PC-3 (cell line): ENCODE data around the gene KRT79. TPM values are rescaled to one million over a fixed set of nuclear protein-coding genes. Genes with fewer than 3 reads are reported as not detected.

Experiments
- ATAC-seq: fragments of 200-7000 bp; cut with Tn5 transposase; 2 replicates; pipeline ENCODE4 v1.9.1; 2020; ENCODE audit warnings: mild to moderate bottlenecking, moderate library complexity
- BruUV-seq: library from RNA; stranded (reverse); fragments of 400-500 nt; replicated peaks from 2 replicates; lab custom pipeline; 2021; lab: Mats Ljungman, UMichigan
- CTCF ChIA-PET: fragments of 300-600 bp; sonication (Branson Sonifier 250); formaldehyde crosslinking; loops from one replicate; lab custom pipeline; 2022; ENCODE audit warnings: antibody characterized with exemption; lab: Charles Lee
- POLR2A ChIA-PET: fragments of 300-600 bp; sonication (Branson Sonifier 250); formaldehyde crosslinking; loops from one replicate; lab custom pipeline; 2022; ENCODE audit warnings: antibody characterized with exemption; ENCODE audit not compliant: unreplicated experiment; lab: Charles Lee
- DNase-seq: peaks from one replicate; pipeline ENCODE4 v3.0.0-alpha.2; 2015
- H2AFZ ChIP-seq: fragments of 300-600 bp; sonication (generic); 2 replicates; pipeline ENCODE4 v1.6.0; 2016; ENCODE audit warnings: antibody characterized with exemption, low read length
- H3F3A ChIP-seq: fragments of 300-600 bp; sonication (generic); one replicate; pipeline ENCODE4 v1.6.0; 2017; ENCODE audit warnings: antibody characterized with exemption, low read length, control low read depth, mild to moderate bottlenecking; ENCODE audit not compliant: unreplicated experiment
- H3K27ac ChIP-seq: fragments of 300-600 bp; sonication (generic); 2 replicates; pipeline ENCODE4 v1.5.1; 2016; ENCODE audit warnings: mild to moderate bottlenecking, low read length
- H3K27me3 ChIP-seq: fragments of 300-600 bp; sonication (generic); 2 replicates; pipeline ENCODE4 v1.6.1; 2016; ENCODE audit warnings: low read length, mixed read lengths
- H3K36me3 ChIP-seq: fragments of 300-600 bp; sonication (generic); 2 replicates; pipeline ENCODE4 v1.6.1; 2016; ENCODE audit warnings: low read depth, mixed run types, low read length, mixed read lengths
- H3K4me1 ChIP-seq: fragments of 300-600 bp; sonication (generic); 2 replicates; pipeline ENCODE4 v1.5.1; 2016; ENCODE audit warnings: low read length; ENCODE audit not compliant: insufficient read depth
- H3K4me2 ChIP-seq: fragments of 300-600 bp; sonication (generic); 2 replicates; pipeline ENCODE4 v1.6.0; 2016; ENCODE audit warnings: low read length
- H3K4me3 ChIP-seq: fragments of 300-600 bp; sonication (generic); 2 replicates; pipeline ENCODE4 v1.5.1; 2016; ENCODE audit warnings: mild to moderate bottlenecking, low read length, mixed read lengths
- H3K79me2 ChIP-seq: fragments of 300-600 bp; sonication (generic); 2 replicates; pipeline ENCODE4 v1.6.1; 2017; ENCODE audit warnings: low read length, mixed read lengths
- H3K9ac ChIP-seq: fragments of 300-600 bp; sonication (generic); 2 replicates; pipeline ENCODE4 v1.6.0; 2016; ENCODE audit warnings: mild to moderate bottlenecking, low read length
- H3K9me2 ChIP-seq: fragments of 300-600 bp; sonication (generic); replicated peaks from 2 replicates; pipeline ENCODE4 v1.6.1; 2016; ENCODE audit warnings: mixed run types, low read length, mixed read lengths
- H3K9me3 ChIP-seq: fragments of 300-600 bp; sonication (generic); 2 replicates; pipeline ENCODE4 v1.6.1; 2016; ENCODE audit warnings: low read length, mixed read lengths
- H4K20me1 ChIP-seq: fragments of 300-600 bp; sonication (generic); 2 replicates; pipeline ENCODE4 v1.6.1; 2016; ENCODE audit warnings: low read length, mixed read lengths
- EZH2 ChIP-seq: fragments of 300-600 bp; sonication (generic); IDR thresholded peaks from one replicate; pipeline ENCODE4 v1.6.1; 2017; ENCODE audit warnings: antibody characterized with exemption, mild to moderate bottlenecking, low read length; ENCODE audit not compliant: unreplicated experiment
- EZH2phosphoT487 ChIP-seq: fragments of 300-600 bp; sonication (generic); IDR thresholded peaks from 2 replicates; pipeline ENCODE4 v1.6.1; 2018; ENCODE audit warnings: mild to moderate bottlenecking, antibody characterized with exemption, low read length, borderline replicate concordance
- intact Hi-C: fragments of 100-400 bp; cut with micrococcal nuclease; formaldehyde crosslinking; loops from 2 replicates; pipeline ENCODE4 v1.9.0; 2023
- total RNA-seq: library from RNA; depleted of rRNA; stranded (reverse); fragments of >200 nt; gene quantifications from 2 replicates; pipeline ENCODE4 v1.2.3, GENCODE V29; 2014
- TF ChIP-seq, protein P1 (sequence below): fragments of 300-600 bp; sonication (generic); conservative IDR thresholded peaks from 2 replicates; pipeline ENCODE4 v1.5.1; 2017; ENCODE audit warnings: antibody characterized with exemption, low read depth, mild to moderate bottlenecking, low read length

KRT79 gene
- total RNA-seq, 1 experiment from 2014 or later: not detected

DNA sequence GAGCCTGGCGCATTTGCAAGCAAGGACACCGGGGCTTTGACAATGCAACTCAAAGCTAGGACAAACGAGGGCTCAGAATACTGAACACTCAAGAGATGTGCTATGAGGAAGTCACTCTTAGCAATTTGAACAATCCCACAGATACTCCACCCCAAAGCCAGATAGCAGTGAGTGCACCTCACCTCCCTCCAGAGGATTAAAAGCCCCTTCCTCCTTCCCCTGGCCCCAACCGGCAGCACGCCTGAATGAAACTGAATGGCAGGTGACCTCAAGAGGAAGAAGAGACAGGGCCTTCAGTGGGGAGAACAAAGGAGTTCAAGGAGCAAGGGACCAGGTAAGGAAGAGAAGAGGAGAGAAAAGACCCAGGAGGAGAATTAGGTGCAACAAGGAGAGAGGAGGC lies 16.6 kb upstream of the KRT79 start:
- H3K9ac ChIP-seq: no peak overlapping the region
- no TSS peak for BruUV-seq
- H3K9me3 ChIP-seq: no peaks in the 10 kb centered on the region
- ChIA-PET POLR2A (no interaction called here), CTCF (no interaction called here)
- no peaks in the 10 kb centered on the region for H3K27me3 ChIP-seq
- no peak overlapping the region for H3K27ac ChIP-seq
- no peak for TF ChIP-seq EZH2
- no peak for TF ChIP-seq EZH2phosphoT487
- TF ChIP-seq, protein P1, sequence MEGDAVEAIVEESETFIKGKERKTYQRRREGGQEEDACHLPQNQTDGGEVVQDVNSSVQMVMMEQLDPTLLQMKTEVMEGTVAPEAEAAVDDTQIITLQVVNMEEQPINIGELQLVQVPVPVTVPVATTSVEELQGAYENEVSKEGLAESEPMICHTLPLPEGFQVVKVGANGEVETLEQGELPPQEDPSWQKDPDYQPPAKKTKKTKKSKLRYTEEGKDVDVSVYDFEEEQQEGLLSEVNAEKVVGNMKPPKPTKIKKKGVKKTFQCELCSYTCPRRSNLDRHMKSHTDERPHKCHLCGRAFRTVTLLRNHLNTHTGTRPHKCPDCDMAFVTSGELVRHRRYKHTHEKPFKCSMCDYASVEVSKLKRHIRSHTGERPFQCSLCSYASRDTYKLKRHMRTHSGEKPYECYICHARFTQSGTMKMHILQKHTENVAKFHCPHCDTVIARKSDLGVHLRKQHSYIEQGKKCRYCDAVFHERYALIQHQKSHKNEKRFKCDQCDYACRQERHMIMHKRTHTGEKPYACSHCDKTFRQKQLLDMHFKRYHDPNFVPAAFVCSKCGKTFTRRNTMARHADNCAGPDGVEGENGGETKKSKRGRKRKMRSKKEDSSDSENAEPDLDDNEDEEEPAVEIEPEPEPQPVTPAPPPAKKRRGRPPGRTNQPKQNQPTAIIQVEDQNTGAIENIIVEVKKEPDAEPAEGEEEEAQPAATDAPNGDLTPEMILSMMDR: no peak
- no peaks in the 10 kb centered on the region for H3K36me3 ChIP-seq
- no peaks in the 10 kb centered on the region for H3K9me2 ChIP-seq
- H3K4me3 ChIP-seq: no peak overlapping the region
- no peak for ATAC-seq
- peaks cover 15% of the 10 kb centered on the region for H3K4me1 ChIP-seq
- H3F3A ChIP-seq: no peaks in the 10 kb centered on the region
- no peaks in the 10 kb centered on the region for H3K79me2 ChIP-seq
- DNase-seq: no peak
- no peaks in the 10 kb centered on the region for H4K20me1 ChIP-seq
- intact Hi-C loops: no loop called here
- H3K4me2 ChIP-seq: no peak overlapping the region
- H2AFZ ChIP-seq: no peak overlapping the region

GRCh38 chr12:52849511-52849910 lies 15.4 kb upstream of the KRT79 start:
- intact Hi-C loops: no loop called here
- no peaks in the 10 kb centered on the region for H3K9me2 ChIP-seq
- no peak for ATAC-seq
- POLR2A ChIA-PET: no interaction called here
- no peak overlapping the region for H3K4me2 ChIP-seq
- CTCF ChIA-PET: no interaction called here
- no peak overlapping the region for H3K27ac ChIP-seq
- no peaks in the 10 kb centered on the region for H3K79me2 ChIP-seq
- no TSS peak for BruUV-seq
- H3K9ac ChIP-seq: no peak overlapping the region
- no peak overlapping the region for H2AFZ ChIP-seq
- H3K4me1 ChIP-seq: peaks cover 15% of the 10 kb centered on the region
- H3K9me3 ChIP-seq: no peaks in the 10 kb centered on the region
- no peaks in the 10 kb centered on the region for H3K27me3 ChIP-seq
- TF ChIP-seq EZH2 (no peak), EZH2phosphoT487 (no peak)
- TF ChIP-seq, protein P1: no peak
- no peak overlapping the region for H3K4me3 ChIP-seq
- no peak for DNase-seq
- H4K20me1 ChIP-seq: no peaks in the 10 kb centered on the region
- H3F3A ChIP-seq: no peaks in the 10 kb centered on the region
- H3K36me3 ChIP-seq: no peaks in the 10 kb centered on the region

GRCh38 chr12:52848661-52849255 lies 14.6 kb upstream of the KRT79 start, which contains the start of gene KRT78:
TSS of gene KRT78 (minus strand) at chr12:52848994. CDS start at chr12:52848930, 64 bp downstream.
- Histone ChIP-seq H4K20me1 (no peaks in the 10 kb centered on the region), H3K4me2 (no peak within 1 kb of the TSS), H3K9me2 (no peaks in the 10 kb centered on the region), H3K4me3 (no peak within 1 kb of the TSS), H3K79me2 (no peaks in the 10 kb centered on the region), H3K36me3 (no peaks in the 10 kb centered on the region), H3K9me3 (no peaks in the 10 kb centered on the region), H3K27ac (peak within 1 kb of the TSS; percentile 75), H3K27me3 (no peaks in the 10 kb centered on the region), H2AFZ (peak within 1 kb of the TSS; percentile 2; the same call in 1 of the 2 replicates), H3F3A (no peaks in the 10 kb centered on the region), H3K9ac (peak within 1 kb of the TSS; percentile 11; the same call in 1 of the 2 replicates), H3K4me1 (peaks cover 15% of the 10 kb centered on the region)
- POLR2A ChIA-PET: no interaction called here
- CTCF ChIA-PET: no interaction called here
- TF ChIP-seq, protein P1: no peak
- TF ChIP-seq EZH2phosphoT487 (no peak), EZH2 (no peak)
- intact Hi-C loops: no loop called here
- ATAC-seq (no peak), DNase-seq (no peak)
- no TSS peak for BruUV-seq
